ENCODE results near the gene CHN2.

Gene CHN2

DNA sequence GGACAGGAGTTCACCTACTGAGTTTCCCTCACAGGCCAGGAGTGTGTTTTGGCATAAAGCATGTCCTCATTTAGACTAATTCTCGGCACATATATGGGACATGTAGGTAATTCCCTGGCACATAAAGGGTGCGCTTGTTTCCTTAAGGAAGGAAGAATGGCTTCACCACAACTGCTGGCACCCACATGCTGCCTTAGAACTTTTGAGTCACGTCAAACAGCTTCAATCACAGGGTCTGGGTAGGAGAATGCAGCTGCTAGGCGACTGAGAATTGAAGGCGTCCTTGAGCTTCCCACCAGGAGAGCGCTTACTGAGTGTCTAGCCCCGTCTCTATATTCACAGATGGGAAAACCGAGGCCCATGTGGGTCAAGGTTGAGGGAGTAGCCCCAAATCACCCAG, 146.1 kb downstream of the CHN2 start:
- no peak for DNase-seq

DNA sequence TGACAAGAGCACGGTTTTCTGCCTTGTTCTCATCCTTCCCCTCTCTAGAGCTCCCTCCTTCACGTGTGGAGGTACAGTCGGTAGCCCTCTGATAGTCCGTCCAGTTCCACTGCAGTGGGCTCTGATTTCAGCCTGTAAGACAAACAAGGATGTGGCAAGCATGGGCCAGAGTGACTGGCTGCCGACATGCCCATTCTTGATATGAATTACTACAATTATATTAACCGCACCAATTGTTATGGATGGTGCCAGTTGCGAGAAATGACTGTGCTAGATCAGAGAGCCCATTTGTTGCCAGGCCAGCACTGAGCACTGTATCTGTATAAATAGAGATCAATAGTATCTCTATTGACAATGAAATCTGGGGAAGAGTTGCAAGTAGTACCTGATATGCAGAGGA, 146.6 kb downstream of the CHN2 start:
- DNase-seq: no peak

DNA sequence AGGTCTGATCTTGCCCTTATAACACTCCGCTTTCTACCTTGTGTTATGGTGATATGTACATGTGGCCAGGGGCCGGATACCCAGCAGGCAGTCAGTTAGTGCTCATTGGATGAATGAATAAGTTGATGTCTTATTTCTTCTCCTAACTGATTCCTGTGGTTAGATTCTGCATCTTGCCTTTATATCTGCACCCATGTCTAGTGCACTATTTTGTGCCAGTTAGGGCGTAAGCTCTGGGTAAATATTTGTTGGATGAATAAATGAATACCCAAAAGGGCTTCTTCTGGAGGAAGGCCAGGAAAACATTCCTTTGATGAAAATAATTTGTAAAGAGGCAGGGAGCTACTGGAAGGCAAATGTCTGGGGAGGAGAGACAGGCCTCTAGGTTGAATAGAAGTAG, 148.2 kb downstream of the CHN2 start:
- peak; percentile 56 for DNase-seq

DNA sequence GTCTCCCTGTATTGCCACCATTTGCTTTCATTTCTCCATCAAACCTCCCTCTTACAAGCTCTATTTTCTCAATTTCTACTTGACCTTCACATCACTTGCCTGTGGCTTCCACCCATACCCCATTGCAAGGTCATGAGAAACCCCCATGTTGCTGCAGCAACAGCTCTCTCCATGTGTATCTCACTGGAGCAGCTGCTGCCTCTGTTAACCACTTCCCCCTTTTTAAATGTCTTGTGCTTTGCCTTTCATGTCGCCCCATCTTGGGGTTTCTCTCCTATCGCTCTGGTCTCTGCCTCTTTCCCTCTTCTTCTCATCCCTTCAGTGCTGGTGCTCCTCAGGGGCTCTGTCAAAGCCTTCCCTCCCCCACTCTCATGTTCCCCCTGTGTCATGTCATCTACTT, 148.8 kb downstream of the CHN2 start:
- DNase-seq: no peak

DNA sequence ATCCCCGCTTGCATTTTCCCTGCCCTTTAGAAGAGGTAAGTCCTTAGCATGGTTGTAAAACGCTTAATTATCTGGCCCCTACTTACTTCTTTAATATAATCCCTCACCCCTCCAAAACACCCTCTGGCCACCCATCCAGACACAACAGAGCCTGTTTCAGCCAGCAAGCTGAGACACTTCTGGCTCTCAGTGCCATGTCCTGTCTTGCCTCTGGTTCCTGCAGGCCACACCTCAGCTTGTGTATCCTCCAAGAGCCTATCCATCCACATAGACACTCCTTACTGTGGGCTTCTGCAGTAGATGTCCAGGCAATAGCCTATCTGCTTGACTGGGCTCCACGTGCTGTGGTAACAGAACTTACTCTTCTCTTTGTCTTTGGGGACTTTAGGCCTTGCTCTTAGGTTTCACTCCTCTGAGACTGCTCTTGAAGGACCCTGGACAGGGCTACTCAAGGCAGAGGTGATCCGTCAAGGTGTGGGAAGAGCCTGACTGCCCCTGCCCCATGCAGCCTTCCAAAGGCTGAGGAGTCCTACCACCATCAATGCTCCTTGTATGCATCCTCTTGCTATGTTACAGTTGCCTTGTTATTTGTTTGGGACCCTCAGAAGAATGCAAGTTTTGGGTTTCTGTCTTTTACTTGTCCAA, 149.9 kb downstream of the CHN2 start:
- DNase-seq: no peak

DNA sequence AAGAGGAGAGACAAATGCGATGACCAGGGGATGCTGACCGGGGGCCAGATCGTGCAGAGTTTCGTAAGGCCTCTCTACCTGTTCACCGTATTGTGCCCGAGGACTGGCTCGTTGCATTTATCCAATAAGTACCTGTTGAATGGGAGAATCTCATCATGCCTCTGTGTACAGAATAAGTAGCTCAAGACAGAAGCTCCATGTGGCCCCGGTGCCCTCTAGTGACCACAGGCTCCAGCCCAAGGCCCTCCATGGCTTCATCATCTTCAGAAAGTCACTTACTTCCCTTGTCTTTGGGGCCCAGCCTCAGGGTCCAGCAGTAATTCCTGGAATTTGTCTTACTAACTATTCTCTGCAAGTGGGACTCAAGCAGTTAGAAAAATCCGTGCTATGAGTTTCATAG, 151.0 kb downstream of the CHN2 start:
- DNase-seq: peak; percentile 6

DNA sequence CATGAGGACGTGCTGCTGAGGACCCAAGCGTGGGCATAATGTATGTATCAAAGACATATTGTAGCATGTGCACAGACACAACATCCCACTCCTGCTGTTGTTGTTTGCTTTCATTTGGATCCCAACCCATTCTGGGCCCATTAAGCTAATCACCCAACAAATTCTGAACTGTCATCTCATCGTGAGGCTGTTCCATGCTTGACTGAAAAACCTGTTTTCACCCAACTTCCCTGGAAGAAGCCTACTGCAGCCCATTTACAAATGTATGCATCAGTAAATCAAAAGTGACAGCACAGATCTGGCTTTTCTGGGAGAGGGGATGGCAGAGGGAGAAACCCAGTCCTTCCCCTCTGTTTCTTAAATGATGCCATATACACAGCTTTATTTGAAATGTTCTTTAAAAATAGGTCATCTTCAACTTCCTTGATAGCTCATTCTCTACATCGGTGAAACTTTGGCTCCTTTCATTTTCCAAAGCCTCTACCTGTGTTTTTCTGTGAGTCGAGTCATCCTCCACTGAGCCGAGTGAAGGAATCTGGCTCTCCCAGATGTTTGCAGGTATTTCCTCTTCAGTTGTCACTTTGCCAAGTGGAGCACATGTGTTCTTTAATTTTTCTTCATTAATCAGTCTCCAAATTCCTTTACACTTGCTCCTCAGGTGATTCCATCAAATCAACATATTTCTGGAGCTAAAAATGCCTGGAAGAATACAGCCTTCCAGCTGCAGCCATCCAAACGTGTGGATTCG, 151.8 kb downstream of the CHN2 start:
- DNase-seq: no peak

DNA sequence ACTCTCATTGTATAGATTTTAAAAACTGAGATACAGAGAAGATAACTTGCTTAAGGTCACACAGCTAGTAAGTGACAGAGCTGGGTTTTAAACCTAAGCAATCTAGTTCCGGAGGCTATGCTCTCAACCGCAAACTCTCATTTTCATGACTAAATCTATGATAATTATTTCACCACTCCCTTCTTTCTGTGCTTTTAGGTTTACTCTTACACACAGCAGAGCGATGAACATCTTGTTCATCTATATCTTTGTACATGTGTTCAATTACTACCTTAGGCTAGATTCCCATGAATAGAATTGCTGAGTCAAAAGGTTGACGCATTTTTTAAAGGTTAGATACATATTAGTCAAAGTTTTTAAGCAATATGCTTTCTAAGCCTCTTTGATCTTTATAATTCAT, 154.8 kb downstream of the CHN2 start:
- DNase-seq: no peak

DNA sequence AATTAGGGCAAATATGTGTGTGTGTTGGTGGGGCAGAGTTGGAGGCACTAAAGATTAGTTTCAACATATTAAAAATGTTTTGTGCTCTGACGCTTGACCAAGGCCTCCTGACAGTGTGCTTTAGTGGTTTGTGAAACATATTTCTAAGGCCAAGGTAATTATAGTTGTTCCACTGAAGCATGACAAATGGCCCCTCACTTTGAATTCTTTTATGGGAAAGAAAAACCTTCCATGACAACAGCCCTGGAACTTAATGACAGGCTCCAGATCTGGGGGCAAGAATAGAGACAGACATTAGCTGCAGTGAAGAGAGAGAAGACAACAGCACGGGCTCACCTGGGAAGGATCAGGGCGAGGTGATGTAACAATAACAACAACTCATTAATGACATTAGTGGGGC, 155.8 kb downstream of the CHN2 start:
- DNase-seq: no peak

DNA sequence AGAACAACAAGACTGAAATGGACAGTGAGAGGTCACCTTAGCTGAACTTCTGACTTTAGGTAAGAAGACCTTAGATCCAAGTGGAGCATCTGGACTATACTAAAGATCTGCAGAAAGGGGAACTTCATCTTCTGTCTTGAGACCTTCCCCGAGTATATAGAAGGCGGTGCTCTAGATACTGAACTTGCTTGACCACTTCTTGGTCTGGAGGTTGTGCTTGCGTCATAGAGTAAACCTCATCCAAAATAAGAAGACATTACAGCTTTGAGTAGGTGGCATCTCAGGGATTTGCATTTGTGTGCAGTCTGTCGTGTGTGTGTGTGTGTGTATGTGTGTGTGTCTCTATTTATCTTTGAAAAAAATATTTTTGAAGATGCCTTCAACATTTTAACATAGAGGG, 157.5 kb downstream of the CHN2 start:
- DNase-seq: no peak

DNA sequence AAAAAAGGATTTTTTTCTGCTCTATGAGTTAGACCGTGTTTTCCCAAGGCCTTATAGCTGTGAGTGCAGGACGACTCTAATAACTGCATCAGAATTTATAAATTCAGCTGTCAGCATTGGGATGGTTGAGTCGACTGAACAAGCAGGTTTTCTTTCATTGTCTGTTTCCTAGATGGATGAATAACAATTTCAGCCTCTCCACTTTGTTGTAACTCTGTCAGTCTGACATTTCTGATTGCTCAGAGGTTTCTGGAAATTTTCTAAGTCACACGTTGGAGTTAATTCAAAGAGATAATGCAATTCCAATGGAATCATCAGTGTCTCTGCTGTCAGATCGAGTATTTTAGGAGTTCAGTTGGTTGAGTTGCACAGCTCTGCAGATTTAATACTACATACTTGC, 159.2 kb downstream of the CHN2 start:
- no peak for DNase-seq

DNA sequence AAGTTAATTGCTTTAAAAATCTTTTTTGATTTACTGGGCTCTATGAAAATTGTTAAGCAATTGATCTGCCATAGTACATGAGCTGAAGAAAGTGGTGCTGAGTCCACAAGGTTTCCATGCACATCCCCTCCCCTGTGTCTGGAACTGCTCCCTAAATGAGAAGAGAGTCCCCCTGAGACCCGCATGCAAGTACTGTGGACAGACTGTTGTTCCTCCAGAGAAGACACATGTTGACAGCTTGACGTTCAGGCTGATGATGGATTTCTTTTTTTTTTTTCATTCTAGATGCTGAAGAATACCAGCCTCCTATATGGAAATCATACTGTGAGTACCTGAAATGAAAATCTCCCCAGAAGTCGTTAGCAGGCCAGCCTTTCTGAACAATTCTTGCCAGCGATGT, 159.8 kb downstream of the CHN2 start:
- no peak for DNase-seq

DNA sequence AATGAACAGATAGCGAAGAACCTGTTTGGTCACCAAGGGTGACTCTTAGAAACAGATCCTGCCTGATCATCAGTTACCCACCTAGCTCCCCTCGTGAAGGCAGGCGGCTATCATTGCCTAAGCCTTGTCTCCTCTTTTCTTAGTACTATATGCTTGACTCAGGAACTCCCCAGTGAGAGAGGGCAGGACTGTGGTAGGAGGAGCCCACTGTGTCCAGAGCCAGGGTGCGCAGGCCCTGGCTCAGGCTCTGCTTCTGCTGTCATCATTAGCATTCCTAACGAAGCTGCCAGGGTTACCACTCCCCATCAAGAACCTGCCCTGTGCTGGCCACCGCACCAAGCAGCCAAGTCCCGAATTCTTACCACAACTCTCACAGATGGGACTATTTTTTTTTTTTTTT, 160.8 kb downstream of the CHN2 start:
- no peak for DNase-seq

DNA sequence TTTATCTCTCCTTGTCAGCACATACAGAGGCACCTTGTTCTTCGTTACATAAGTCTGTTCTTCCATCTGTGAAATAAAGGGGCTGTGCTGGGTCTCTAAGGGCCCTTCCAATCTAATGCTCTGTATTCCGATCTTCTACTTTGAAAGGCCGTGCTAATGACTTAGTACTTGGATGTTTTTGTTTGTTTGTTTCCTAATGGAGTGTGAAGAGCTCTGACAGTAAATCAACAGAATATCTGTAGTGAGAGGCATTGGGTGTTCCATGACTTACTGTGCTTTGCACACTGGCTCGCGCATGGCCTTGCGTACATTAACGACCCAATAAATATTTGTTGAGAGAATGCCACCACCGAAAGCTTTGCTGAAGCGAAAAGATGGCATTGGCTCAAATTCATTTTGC, 162.1 kb downstream of the CHN2 start:
- DNase-seq: no peak

DNA sequence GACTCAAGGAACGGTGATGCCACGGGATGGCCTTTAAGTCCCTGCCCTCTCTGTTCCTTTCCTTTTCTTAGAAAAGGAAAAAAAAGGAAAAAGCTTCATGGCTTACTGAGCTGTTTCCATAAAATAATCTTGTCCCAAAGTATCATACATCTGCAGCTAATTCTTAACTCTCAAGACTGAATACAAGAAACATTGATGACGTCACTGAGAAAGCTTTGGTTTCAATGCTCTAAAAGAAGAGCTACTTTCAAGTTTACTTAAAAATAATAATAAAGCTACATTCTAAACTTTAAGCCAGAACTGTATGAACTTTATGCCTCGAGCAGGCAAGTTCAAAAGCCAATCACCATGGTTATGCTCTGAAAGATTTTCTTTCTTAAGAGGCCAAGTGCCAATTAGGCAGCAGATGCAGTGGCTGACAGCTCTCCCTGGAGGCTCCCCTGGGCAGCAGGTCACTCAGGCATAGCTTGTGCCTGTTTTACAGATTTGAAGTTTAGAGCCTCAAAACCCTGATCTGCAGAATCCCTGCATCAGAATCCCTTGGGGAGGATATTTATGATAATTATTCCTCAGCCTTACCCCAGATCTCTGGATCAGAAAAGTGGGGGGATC, 165.0 kb downstream of the CHN2 start:
- no peak for DNase-seq

DNA sequence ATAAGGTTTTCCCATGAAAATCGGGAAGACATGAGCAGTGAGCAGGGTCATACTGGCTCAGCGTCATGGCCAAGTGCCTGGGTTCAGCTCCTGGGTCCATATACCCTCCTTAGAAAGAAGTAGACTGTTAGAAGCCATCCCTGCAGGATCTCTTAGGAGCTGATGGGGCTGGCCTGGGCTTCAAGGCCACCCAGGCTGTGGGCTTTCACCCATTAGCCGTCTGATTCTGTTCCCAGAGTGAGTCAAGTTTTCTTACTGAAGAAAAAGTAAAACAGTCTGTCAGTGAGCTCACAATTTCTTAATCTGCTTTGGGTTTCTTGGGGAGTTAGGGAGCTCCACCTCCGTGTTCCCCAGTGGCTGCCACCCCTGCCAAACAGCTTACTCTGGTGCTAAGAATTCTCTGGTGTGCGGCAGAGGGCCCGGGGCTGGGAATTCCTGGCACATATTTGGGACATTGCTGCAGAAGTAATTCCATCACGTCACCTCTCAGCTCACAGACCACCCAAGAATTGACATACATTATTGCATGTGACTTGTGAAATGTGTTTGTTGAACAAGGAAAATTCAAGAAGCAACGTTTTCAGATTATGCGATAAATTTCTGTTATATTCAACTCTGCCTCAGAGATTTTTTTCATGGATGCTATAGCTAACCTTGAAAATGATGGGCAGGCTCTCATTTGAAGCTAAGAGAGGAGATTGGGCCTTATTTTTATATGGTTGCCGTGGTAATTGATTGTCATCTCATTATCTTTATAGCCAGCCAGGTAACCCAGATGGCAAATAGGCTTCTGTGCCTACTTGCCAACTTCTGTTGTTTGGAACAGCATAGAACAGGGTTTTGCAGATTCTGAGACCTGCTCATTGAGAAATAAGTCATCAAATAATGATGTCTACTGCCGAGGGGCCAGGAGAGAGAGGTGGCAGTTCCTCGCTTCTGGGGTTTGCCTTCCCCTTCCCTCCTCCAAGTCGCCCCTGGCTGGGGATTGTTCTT, 166.4 kb downstream of the CHN2 start:
- DNase-seq: no peak

DNA sequence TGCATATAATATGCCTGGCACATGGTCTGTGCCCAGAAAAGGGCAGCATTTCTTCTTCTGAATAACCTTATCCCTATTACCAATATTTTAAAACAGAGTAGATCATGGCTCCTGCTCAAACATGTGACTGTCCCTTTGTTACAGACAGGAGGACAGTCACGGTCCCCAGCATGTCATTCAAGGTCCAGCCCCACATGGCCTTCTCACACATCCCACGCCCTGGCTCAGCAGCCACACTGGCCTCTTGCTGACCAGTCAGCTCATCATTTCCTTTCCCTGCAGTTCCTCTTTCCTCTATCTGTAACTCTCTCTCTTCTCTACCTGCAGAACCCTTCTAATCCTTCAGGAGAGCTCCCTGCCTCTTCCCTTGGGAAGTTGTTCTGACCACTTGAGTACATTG, 167.8 kb downstream of the CHN2 start:
- no peak for DNase-seq

DNA sequence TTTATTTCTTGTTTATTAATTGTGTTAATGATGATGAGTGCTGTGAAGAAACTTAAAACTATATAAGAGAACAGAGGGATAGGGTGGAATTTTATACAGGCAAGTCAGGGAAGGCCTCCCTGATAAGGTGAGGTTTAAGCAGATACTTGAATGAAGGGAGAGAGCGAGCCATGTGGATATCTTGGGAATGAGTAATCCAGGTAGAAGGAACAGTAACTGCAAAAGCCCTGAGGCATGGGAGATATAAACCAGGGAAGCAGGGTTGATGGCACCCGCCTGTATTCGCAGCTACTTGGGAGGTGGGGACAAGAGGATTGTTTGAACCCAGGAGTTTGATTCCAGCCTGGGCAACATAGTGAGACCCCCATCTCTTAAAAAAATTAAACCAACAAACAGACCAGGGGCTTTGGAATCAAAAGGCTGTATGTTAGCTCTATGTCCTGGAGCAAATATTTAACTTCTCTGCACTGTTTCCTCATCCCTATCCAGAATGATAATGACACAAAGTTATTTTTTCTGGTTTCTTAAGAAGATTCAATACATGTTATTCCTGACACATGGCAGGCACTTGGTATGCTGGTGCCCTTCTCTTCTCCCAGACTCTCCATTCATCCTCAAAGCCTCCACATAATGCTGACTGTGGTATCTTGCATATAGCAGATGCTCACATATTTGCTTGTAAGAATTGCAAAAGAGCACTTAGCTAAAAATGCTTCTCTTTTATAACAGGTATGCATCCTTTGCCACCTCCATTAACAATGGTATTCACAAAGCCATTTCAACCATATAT, 169.3 kb downstream of the CHN2 start:
- DNase-seq: no peak

DNA sequence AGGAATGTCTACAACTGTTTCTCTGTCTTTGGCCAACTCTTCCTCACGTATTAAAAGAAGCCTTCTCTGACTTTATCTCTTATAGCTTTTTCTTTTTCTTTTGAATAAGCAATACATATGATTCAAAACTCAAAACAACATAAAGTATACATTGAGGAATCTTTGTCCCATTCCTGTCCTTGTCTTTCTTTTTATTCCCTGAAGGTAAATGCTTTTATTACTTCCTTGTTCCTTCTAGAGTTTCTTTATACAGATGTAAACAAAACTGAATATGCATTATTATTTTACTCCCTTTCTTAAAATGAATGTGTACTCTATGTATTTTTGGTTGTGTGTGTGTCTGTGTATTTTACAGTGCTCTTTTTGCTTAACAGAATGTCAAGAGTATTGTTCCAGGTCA, 170.1 kb downstream of the CHN2 start:
- no peak for DNase-seq

DNA sequence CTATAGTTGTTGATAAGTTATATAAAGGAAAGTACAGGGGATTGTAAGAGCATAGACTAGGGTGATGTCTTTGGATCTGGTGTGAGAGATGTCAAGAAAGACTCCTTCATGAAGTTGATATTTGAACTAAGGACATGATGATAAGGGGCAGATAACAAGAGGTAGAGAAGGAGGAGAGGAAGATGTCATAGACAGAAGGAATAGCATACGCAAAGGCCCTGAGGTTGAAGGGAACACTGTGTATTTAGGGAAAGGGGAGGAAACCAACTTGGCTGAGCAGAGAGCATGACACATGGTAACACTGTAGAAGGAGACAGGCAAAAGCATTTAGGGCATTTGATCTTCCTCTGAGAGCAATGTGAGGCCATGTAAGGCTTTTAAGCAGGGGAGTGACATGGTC, 170.8 kb downstream of the CHN2 start:
- DNase-seq: no peak

DNA sequence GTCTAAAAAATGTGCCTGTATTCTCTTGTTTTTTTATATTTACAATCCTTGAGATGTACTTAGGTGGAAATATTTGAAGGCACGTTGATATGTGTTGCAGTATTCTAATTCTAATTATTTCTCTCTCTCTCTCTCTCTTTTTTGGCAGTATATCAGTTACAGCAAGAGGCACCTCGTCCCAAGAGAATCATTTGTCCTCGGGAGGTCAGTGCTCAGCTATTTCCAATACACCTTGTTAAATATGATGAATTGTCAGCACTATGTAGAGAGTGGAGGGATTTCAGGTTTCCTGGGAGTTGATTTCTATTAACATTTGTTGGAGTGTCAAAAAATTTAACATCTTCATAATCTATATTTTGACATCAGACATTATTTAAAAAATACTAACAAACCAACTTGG, 173.2 kb downstream of the CHN2 start:
- DNase-seq: no peak

DNA sequence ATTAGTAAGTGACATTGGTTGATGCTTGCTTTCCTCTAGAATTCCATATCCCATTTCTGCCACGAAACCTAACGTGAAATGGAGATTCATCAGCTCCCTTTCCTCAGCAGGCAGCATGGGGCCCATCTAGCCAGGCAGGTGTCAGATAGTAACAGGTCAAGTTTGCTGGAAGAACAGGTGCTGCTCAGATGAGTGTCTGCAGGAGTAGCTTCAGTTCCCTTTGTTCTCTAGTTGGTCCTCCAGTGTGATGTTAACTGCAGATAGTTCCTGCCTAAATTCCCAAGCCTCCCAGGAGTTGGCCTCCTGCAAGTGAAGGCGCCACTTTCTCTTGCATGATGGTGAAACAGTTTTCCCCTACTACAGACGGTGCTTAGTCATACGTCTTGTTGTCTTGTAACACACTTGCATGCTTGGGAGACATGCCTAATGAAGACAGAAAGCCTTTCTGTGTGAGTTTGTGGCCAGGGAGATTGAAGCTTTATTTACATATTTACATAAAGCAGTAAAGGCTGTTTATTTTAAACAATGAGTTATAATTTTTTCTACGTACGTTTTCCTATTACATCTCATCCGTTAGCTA, 175.4 kb downstream of the CHN2 start:
- DNase-seq: no peak
